Measurements from ENCODE around the gene RIPOR3. TPM values are rescaled to one million over a fixed set of nuclear protein-coding genes. Genes with fewer than 3 reads are reported as not detected.

The RIPOR3 gene
- polyA plus RNA-seq, 1 donor (not counting 4 experiments of a cell fraction or from before 2014, with no cell fraction given): 0.10 TPM

GRCh38 chr20:50721881-50722281 is 30.5 kb upstream of the RIPOR3 start:
- Histone ChIP-seq H3K27me3 (ENCODE audit: control insufficient read depth, extremely low read depth, insufficient read depth, low read length) (no peaks in the 10 kb centered on the region), H3K9me1 (ENCODE audit: control insufficient read depth, extremely low read depth, insufficient read depth, low read length) (no peaks in the 10 kb centered on the region), H3K27ac (ENCODE audit: control insufficient read depth, insufficient read depth, low read length) (no peak overlapping the region), H3K79me2 (ENCODE audit: control insufficient read depth, insufficient read depth, low read length) (no peaks in the 10 kb centered on the region), H2AFZ (ENCODE audit: control insufficient read depth, low read length) (peak overlapping the region; percentile 68), H3K9ac (ENCODE audit: control insufficient read depth, extremely low read depth, insufficient read depth, low read length) (no peak overlapping the region), H3K4me1 (ENCODE audit: control insufficient read depth, extremely low read depth, insufficient read depth, low read length) (peaks cover 16% of the 10 kb centered on the region), H4K20me1 (ENCODE audit: control insufficient read depth, extremely low read depth, insufficient read depth, low read length) (no peaks in the 10 kb centered on the region), H3K9me3 (ENCODE audit: control insufficient read depth, low read depth, low read length) (no peaks in the 10 kb centered on the region), H3K4me3 (ENCODE audit: control insufficient read depth in 2 of 3, extremely low read depth in 1 of 3, insufficient read depth in 2 of 3, low read depth in 1 of 3, low read length in 3 of 3) (no peak overlapping the region), H3K36me3 (ENCODE audit: control insufficient read depth in 2 of 2, extremely low read depth in 1 of 2, insufficient read depth in 2 of 2, low read length in 2 of 2) (no peaks in the 10 kb centered on the region), H3K4me2 (ENCODE audit: control insufficient read depth, extremely low read depth, insufficient read depth, low read depth, low read length) (no peak overlapping the region)
- DNase-seq (ENCODE audit: low read depth, low spot score) (no peak), FAIRE-seq (no peak)
- no peak for TF ChIP-seq EZH2 (IDR thresholded peaks at IDR 0.05; ENCODE audit: low read length)
- TF ChIP-seq CTCF (optimal IDR thresholded peaks at IDR 0.05 in 1 of 3, IDR thresholded peaks at IDR 0.05 in 1 of 3, conservative IDR thresholded peaks at IDR 0.05 in 1 of 3; ENCODE audit: extremely low read depth in 1 of 3, insufficient read depth in 2 of 3, low read length in 3 of 3): no peak
- dilution Hi-C loops (cut with MboI; ENCODE audit: extremely low pct_ligation_motif_present, low sequenced_read_pairs): no loop called here

- Histone ChIP-seq H3K4me3 (ENCODE audit: control insufficient read depth in 2 of 3, extremely low read depth in 1 of 3, insufficient read depth in 2 of 3, low read depth in 1 of 3, low read length in 3 of 3) (no peak overlapping the region), H2AFZ (ENCODE audit: control insufficient read depth, low read length) (no peak overlapping the region), H3K4me1 (ENCODE audit: control insufficient read depth, extremely low read depth, insufficient read depth, low read length) (peaks cover 14% of the 10 kb centered on the region), H3K9me1 (ENCODE audit: control insufficient read depth, extremely low read depth, insufficient read depth, low read length) (no peaks in the 10 kb centered on the region), H3K9me3 (ENCODE audit: control insufficient read depth, low read depth, low read length) (no peaks in the 10 kb centered on the region), H3K9ac (ENCODE audit: control insufficient read depth, extremely low read depth, insufficient read depth, low read length) (no peak overlapping the region), H3K79me2 (ENCODE audit: control insufficient read depth, insufficient read depth, low read length) (no peaks in the 10 kb centered on the region), H3K27ac (ENCODE audit: control insufficient read depth, insufficient read depth, low read length) (no peak overlapping the region), H3K36me3 (ENCODE audit: control insufficient read depth in 2 of 2, extremely low read depth in 1 of 2, insufficient read depth in 2 of 2, low read length in 2 of 2) (no peaks in the 10 kb centered on the region), H3K4me2 (ENCODE audit: control insufficient read depth, extremely low read depth, insufficient read depth, low read depth, low read length) (no peak overlapping the region), H3K27me3 (ENCODE audit: control insufficient read depth, extremely low read depth, insufficient read depth, low read length) (no peaks in the 10 kb centered on the region), H4K20me1 (ENCODE audit: control insufficient read depth, extremely low read depth, insufficient read depth, low read length) (no peaks in the 10 kb centered on the region)
- DNase-seq (ENCODE audit: low read depth, low spot score): no peak
- FAIRE-seq: no peak
- TF ChIP-seq CTCF (optimal IDR thresholded peaks at IDR 0.05 in 1 of 3, IDR thresholded peaks at IDR 0.05 in 1 of 3, conservative IDR thresholded peaks at IDR 0.05 in 1 of 3; ENCODE audit: extremely low read depth in 1 of 3, insufficient read depth in 2 of 3, low read length in 3 of 3) (no peak), EZH2 (IDR thresholded peaks at IDR 0.05; ENCODE audit: low read length) (no peak)
- dilution Hi-C loops (cut with MboI; ENCODE audit: extremely low pct_ligation_motif_present, low sequenced_read_pairs): no loop called here
These were observed 29.2 kb upstream of the RIPOR3 start for GRCh38 chr20:50720582-50720981.
